Measurements from ENCODE around the gene ZDHHC8. TPM values are rescaled to one million over a fixed set of nuclear protein-coding genes. Genes with fewer than 3 reads are reported as not detected.

The ZDHHC8 gene
- total RNA-seq, 1 donor from 2014 or later = 82.4 TPM

DNA sequence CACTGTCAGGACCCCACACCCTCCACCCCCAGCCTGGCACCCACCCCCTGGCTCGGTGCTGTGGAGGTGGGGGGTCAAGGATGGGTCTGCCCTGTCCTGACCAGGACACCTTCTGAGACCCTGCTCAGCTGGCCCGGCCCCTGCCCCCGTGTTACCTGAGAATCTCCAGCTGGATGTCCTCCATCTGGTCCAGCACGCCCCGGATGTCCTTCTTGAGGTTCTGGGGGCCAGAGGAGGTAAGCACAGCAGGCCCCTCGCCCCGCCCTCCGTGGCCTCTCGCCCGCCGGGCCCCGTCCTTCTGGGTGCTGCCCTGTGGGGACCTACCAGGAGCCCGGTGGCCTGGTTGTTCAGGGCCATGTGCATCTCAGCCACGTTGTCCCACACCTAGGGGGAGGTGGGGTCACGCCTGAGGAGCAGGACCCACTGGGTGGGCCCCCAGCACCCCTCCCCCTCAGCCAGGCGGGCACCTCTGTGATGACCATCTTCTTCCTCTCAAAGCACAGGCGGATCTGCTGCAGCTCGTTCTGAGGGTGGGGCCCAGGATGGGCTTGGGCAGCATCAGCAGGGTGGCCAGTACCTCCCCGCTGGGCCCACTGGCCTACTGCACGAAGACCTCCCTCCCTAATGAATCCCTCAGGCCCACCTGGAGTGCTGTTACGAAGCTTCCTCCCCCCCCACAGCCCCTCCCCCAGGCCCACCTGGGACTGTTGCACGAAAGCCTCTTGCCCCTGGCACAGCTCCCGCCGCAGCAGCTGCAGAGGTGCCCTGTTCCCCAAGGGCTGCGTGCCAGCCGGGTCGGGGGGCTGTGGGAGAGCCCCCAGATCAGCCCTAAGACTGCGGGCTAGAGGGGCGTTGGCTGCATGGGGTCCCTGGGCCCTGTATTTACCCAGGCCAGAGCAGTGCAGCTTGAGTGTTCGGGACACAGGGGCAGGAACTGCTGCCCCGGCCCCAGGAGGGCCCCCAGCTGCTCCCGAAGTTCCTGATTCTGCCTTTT is 17.9 kb downstream of the ZDHHC8 start:
- Mint-ChIP-seq H3K27ac (no peak overlapping the region), H3K9me3 (no peaks in the 10 kb centered on the region), H3K36me3 (ENCODE audit: low read depth) (no peaks in the 10 kb centered on the region), H3K27me3 (ENCODE audit: low read depth) (no peaks in the 10 kb centered on the region), H3K4me3 (ENCODE audit: low read depth) (no peak overlapping the region), H3K4me1 (ENCODE audit: low read depth) (no peaks in the 10 kb centered on the region)
- intact Hi-C loops (cut with micrococcal nuclease) = no loop called here
- no peak for DNase-seq (ENCODE audit: low spot score)

- Mint-ChIP-seq H3K4me1 (ENCODE audit: low read depth) (no peaks in the 10 kb centered on the region), H3K36me3 (ENCODE audit: low read depth) (no peaks in the 10 kb centered on the region), H3K9me3 (no peaks in the 10 kb centered on the region), H3K27me3 (ENCODE audit: low read depth) (no peaks in the 10 kb centered on the region), H3K27ac (no peak within 1 kb of the TSS), H3K4me3 (ENCODE audit: low read depth) (no peak within 1 kb of the TSS)
- no peak for DNase-seq (ENCODE audit: low spot score)
- intact Hi-C loops (cut with micrococcal nuclease) = no loop called here
These were observed 19.0 kb downstream of the ZDHHC8 start, which contains the start of gene CCDC188 for GRCh38 chr22:20150381-20151275. CCDC188 (minus strand) TSS chr22:20151055; CDS start chr22:20150986, 69 bp downstream.

- Mint-ChIP-seq H3K27ac (no peak overlapping the region), H3K27me3 (ENCODE audit: low read depth) (no peaks in the 10 kb centered on the region), H3K9me3 (no peaks in the 10 kb centered on the region), H3K36me3 (ENCODE audit: low read depth) (no peaks in the 10 kb centered on the region), H3K4me1 (ENCODE audit: low read depth) (no peaks in the 10 kb centered on the region), H3K4me3 (ENCODE audit: low read depth) (no peak overlapping the region)
- intact Hi-C loops (cut with micrococcal nuclease) = no loop called here
- DNase-seq (ENCODE audit: low spot score) = no peak
These were observed 19.6 kb downstream of the ZDHHC8 start for GRCh38 chr22:20151276-20151588.

GRCh38 chr22:20152464-20152890 is 20.9 kb downstream of the ZDHHC8 start:
- intact Hi-C loops (cut with micrococcal nuclease) = no loop called here
- no peak overlapping the region for H3K27ac Mint-ChIP-seq

GRCh38 chr22:20153945-20154344 is 22.3 kb downstream of the ZDHHC8 start:
- intact Hi-C loops (cut with micrococcal nuclease) = no loop called here
- Mint-ChIP-seq H3K27ac (no peak overlapping the region), H3K36me3 (ENCODE audit: low read depth) (no peaks in the 10 kb centered on the region), H3K27me3 (ENCODE audit: low read depth) (no peaks in the 10 kb centered on the region), H3K4me3 (ENCODE audit: low read depth) (no peak overlapping the region), H3K4me1 (ENCODE audit: low read depth) (peaks cover 2% of the 10 kb centered on the region), H3K9me3 (no peaks in the 10 kb centered on the region)
- DNase-seq (ENCODE audit: low spot score) = no peak

More at GRCh38 chr22:20152464-20152890, 20.9 kb downstream of the ZDHHC8 start:
- Mint-ChIP-seq H3K27me3 (ENCODE audit: low read depth) (no peaks in the 10 kb centered on the region), H3K4me1 (ENCODE audit: low read depth) (peaks cover 2% of the 10 kb centered on the region), H3K36me3 (ENCODE audit: low read depth) (no peaks in the 10 kb centered on the region), H3K9me3 (no peaks in the 10 kb centered on the region), H3K4me3 (ENCODE audit: low read depth) (no peak overlapping the region)
- no peak for DNase-seq (ENCODE audit: low spot score)

- intact Hi-C loops (cut with micrococcal nuclease) = loop anchor here (5.0 kb wide), 1 partner anchor 113 kb away; the partner anchor contains the start of gene RTN4R
- H3K27me3 Mint-ChIP-seq (ENCODE audit: low read depth) = no peaks in the 10 kb centered on the region
- no peak overlapping the region for H3K4me3 Mint-ChIP-seq (ENCODE audit: low read depth)
- H3K9me3 Mint-ChIP-seq = no peaks in the 10 kb centered on the region
- H3K36me3 Mint-ChIP-seq (ENCODE audit: low read depth) = no peaks in the 10 kb centered on the region
- peaks cover 2% of the 10 kb centered on the region for H3K4me1 Mint-ChIP-seq (ENCODE audit: low read depth)
- no peak for DNase-seq (ENCODE audit: low spot score)
- H3K27ac Mint-ChIP-seq = no peak overlapping the region
These were observed 23.1 kb downstream of the ZDHHC8 start for GRCh38 chr22:20154602-20155187.

DNA sequence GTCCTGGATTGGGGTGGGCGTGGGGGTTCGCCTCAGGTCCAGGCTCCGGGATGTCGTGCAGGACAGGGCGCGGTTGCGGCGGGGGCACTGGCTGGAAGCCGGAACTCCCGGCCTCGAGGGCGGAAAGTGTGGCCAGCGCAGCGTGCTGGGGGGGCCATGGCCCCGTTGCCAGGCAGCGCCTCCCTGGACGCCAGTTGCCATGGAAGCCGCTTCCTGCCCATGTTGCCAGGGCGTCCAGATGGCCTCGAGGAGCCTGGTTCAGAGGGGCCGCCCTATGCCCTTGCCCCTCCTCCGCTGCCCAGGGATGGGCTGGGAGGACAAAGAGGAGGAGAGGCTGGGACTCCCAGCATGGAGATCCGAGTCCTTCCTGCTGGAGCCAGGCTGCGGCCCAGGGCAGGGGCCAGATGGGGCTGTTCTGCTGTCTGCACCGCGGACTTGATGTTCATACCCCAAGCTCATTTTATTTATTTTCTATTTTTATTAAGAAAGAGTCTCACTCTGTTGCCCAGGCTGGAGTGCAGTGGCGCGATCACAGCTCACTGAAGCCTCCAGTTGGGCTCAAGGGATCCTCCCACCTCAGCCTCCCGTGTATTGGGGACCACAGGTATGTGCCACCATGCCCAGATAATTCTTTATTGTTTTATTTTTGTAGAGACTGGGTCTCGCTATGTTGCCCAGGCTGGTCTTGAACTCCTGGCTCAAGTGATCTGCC is 23.9 kb downstream of the ZDHHC8 start:
- H3K27me3 Mint-ChIP-seq (ENCODE audit: low read depth) = no peaks in the 10 kb centered on the region
- H3K9me3 Mint-ChIP-seq = no peaks in the 10 kb centered on the region
- H3K4me1 Mint-ChIP-seq (ENCODE audit: low read depth) = peaks cover 2% of the 10 kb centered on the region
- H3K27ac Mint-ChIP-seq = no peak overlapping the region
- H3K36me3 Mint-ChIP-seq (ENCODE audit: low read depth) = no peaks in the 10 kb centered on the region
- intact Hi-C loops (cut with micrococcal nuclease) = loop anchor here (5.0 kb wide), 1 partner anchor 112 kb away; the partner anchor contains the start of gene RTN4R
- DNase-seq (ENCODE audit: low spot score) = peak; percentile 37
- no peak overlapping the region for H3K4me3 Mint-ChIP-seq (ENCODE audit: low read depth)

- no peaks in the 10 kb centered on the region for H3K9me3 Mint-ChIP-seq
- intact Hi-C loops (cut with micrococcal nuclease) = loop anchor here (5.0 kb wide), 1 partner anchor 111 kb away; the partner anchor contains the start of gene RTN4R
These were observed 24.4 kb downstream of the ZDHHC8 start for GRCh38 chr22:20156042-20156389.

DNA sequence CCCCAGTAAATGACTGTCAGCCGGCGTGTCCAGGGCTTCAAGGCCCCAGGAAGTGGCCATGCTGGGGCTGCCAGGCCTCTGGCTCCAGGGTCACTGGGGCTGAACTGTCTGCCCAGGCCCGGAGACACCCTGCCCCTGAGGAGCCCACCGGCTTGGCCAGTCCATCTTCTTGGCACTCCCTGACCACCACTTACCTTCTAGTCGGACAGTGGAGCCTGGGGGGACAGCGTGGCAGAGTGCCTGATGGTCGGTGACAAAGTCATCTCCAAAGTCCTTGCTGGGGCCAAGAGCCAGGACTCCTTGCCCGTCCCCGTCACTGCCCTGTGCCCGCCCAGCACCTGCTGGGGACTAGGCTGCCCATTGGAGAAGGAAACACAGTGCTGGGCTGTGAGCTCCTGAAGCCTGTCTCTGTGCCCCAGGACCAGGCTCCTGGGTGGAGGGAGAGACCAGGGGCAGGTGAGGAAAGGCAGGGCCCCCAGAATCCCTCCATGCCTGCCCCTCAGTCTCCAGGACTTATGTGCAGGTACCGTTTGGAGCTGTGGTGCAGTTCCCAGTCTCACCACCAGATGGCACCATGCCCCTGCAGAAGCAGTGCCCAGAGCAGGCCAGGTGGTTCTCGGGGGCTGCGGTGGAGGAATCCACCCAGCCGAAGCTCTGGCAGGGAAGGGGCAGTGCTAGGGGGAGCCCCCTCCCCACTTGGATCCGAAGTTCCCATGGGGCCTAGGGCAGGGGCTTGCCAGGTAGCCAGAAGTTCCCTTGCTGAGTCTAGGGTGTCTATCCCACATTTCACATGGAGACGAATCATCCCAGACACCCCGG is 25.2 kb downstream of the ZDHHC8 start:
- no peaks in the 10 kb centered on the region for H3K36me3 Mint-ChIP-seq (ENCODE audit: low read depth)
- peaks cover 2% of the 10 kb centered on the region for H3K4me1 Mint-ChIP-seq (ENCODE audit: low read depth)
- DNase-seq (ENCODE audit: low spot score) = peak; percentile 77
- intact Hi-C loops (cut with micrococcal nuclease) = loop anchor here (1.0 to 5.0 kb wide), 2 partner anchors 110 to 128 kb away; partner anchors contain the start of gene RTN4R
- H3K27ac Mint-ChIP-seq = no peak overlapping the region
- no peak overlapping the region for H3K4me3 Mint-ChIP-seq (ENCODE audit: low read depth)
- H3K9me3 Mint-ChIP-seq = no peaks in the 10 kb centered on the region
- H3K27me3 Mint-ChIP-seq (ENCODE audit: low read depth) = no peaks in the 10 kb centered on the region

More at GRCh38 chr22:20156042-20156389, 24.4 kb downstream of the ZDHHC8 start:
- Mint-ChIP-seq H3K27me3 (ENCODE audit: low read depth) (no peaks in the 10 kb centered on the region), H3K36me3 (ENCODE audit: low read depth) (no peaks in the 10 kb centered on the region), H3K27ac (no peak overlapping the region), H3K4me1 (ENCODE audit: low read depth) (peaks cover 2% of the 10 kb centered on the region), H3K4me3 (ENCODE audit: low read depth) (no peak overlapping the region)
- DNase-seq (ENCODE audit: low spot score) = no peak

- Mint-ChIP-seq H3K9me3 (no peaks in the 10 kb centered on the region), H3K4me3 (ENCODE audit: low read depth) (no peak overlapping the region), H3K36me3 (ENCODE audit: low read depth) (no peaks in the 10 kb centered on the region), H3K4me1 (ENCODE audit: low read depth) (peaks cover 2% of the 10 kb centered on the region), H3K27ac (no peak overlapping the region), H3K27me3 (ENCODE audit: low read depth) (no peaks in the 10 kb centered on the region)
- intact Hi-C loops (cut with micrococcal nuclease) = loop anchor here (1.0 to 5.0 kb wide), 2 partner anchors 110 to 128 kb away; partner anchors contain the start of gene RTN4R
- no peak for DNase-seq (ENCODE audit: low spot score)
These were observed 26.0 kb downstream of the ZDHHC8 start for GRCh38 chr22:20157430-20158183.
